Hindlimb muscle (tissue), 1 donor: ENCODE results near the gene SEMA3F. TPM values are rescaled to one million over a fixed set of nuclear protein-coding genes. Genes with fewer than 3 reads are reported as not detected.
"Not testable (repeated sequence)": the region's sequence is repeated elsewhere in the genome, so short reads cannot be mapped to it uniquely, and the experiment has no call there.

Experiments used
- DNase-seq: peaks from one replicate; pipeline ENCODE4 v3.0.0-alpha.2; 2013
- polyA plus RNA-seq: library from polyadenylated mRNA; unstranded; fragments of 120-200 nt; gene quantifications from one replicate; pipeline ENCODE4 v1.2.1, GENCODE V29; 2013; ENCODE audit not compliant: insufficient read length

SEMA3F gene
- polyA plus RNA-seq, 1 donor, result 13.0 TPM

DNA sequence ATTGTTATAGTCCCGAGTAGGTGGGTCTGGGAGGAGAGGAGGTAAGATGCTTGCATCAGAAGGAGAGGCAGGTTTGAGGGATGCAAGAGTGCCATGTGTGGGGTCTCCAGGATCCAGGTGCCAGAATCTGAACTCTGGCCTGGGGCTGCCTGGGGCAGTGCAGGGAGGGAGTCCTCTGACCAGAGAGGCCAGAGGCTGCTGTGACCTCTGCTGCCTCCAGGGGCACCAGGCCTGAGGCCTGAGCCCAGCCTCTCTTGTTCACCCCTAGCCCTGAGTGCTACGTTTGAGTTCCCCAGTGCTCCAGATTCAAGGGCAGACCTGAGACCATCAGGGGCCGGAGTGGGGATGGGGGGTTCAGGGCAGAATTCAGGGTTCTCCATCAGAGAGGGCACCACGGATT is 57.4 kb downstream of the SEMA3F start:
- no peak for DNase-seq

GRCh38 chr3:50212971-50213370 is 57.8 kb downstream of the SEMA3F start:
- no peak for DNase-seq

DNA sequence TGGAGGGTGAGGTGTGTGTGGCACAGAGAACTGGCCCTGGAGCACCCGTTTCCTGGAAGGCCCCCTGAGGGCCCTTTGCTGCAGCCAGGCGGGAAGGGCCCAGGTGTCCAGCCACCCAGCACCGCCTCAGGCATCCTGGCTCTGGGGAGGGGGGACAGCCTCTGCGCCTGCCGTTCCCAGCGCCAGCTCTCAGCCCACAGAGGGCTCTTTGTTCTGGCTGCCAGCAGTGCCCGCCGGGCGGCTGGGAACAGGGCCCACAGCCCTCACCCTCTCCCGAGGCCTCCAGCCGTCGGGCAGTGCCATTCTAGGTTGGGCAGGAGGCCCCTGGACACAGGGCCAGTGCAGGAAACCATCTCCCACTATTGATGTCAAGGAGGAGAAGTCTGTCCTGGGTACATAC is 58.2 kb downstream of the SEMA3F start:
- DNase-seq, result no peak

GRCh38 chr3:50214824-50215223 is 59.7 kb downstream of the SEMA3F start:
- no peak for DNase-seq

DNA sequence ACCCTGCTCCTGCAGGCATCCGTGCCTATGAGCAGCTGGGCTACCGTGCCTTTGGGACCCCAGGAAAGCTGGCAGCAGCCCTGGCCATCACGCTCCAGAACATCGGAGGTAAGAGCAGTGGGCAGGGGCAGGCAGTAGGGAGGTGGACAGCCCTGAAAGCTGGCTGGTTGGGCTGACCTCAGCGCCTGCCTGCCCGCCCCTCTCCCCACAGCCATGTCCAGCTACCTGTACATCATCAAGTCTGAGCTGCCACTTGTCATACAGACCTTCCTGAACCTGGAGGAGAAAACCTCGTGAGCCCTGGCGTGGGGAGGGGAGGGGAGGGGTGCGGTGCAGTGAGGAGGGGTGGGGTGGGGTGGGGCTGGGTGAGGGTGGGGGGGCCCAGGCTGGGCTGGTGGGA is 60.4 kb downstream of the SEMA3F start:
- no peak for DNase-seq

- DNase-seq, result no peak
Measured at GRCh38 chr3:50217681-50218080, 62.6 kb downstream of the SEMA3F start.

DNA sequence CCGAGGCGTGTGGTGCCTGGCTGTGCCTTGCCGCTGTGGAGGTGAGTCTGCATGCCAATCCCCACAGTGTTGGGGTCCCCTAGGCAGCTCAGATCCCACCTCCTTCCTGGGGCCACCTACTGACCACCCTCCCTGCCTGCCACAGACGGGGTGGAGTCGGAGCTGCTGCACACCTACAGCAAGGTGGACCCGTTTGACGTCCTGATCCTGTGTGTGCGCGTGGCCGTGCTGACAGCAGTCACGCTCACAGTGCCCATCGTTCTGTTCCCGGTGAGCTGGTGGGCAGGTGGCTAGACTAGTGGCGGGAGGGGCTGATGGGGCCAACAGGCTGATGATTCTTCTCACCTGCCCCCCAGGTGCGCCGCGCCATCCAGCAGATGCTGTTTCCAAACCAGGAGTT is 63.3 kb downstream of the SEMA3F start:
- no peak for DNase-seq

DNA sequence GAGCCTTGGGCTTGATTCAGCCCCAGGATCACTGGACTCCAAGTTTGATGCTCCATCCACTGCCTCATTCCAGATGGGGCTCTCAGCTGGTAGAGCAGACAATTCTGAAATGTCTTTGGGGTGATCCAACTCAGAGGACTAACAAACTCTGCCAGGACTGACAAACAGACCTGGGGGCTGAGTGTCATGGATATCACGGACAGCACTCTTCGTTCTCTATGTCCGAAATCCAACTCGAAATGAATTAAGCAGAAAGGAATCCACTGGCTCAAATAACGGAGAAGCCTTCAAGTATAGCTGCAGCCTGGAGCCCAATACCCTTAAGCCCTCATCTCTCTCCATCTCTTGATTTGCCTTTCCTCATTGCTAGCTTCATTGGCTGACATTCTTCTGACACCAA is 64.2 kb downstream of the SEMA3F start:
- no peak for DNase-seq

- DNase-seq, result no peak
Measured at GRCh38 chr3:50220109-50220508, 65.0 kb downstream of the SEMA3F start.

DNA sequence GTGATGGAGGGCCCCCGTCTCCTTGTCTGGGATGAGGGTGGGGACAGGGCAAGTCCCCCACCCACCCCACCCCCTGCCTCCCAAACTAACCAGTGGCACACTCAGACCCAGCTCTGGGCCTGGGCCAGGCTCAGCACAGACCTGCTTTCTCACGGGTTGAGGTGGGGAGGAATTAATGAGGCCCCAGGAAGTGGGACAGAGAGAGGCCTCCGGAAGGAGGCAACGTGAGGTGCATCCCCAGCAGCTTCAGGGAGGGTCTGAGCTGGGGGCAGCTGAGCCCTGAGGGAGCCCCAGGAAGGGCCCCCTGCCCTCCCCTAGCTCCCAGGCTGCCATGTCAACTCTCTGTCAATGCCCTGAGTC is 65.9 kb downstream of the SEMA3F start:
- DNase-seq, result no peak

GRCh38 chr3:50221411-50222168 is 66.5 kb downstream of the SEMA3F start:
- DNase-seq, result no peak

- no peak for DNase-seq
Measured at GRCh38 chr3:50222169-50222528, 67.0 kb downstream of the SEMA3F start.

- DNase-seq, result no peak
Measured at GRCh38 chr3:50224639-50225038, 69.5 kb downstream of the SEMA3F start.

GRCh38 chr3:50226888-50227389 is 71.8 kb downstream of the SEMA3F start:
- DNase-seq, result peak; percentile 58

DNA sequence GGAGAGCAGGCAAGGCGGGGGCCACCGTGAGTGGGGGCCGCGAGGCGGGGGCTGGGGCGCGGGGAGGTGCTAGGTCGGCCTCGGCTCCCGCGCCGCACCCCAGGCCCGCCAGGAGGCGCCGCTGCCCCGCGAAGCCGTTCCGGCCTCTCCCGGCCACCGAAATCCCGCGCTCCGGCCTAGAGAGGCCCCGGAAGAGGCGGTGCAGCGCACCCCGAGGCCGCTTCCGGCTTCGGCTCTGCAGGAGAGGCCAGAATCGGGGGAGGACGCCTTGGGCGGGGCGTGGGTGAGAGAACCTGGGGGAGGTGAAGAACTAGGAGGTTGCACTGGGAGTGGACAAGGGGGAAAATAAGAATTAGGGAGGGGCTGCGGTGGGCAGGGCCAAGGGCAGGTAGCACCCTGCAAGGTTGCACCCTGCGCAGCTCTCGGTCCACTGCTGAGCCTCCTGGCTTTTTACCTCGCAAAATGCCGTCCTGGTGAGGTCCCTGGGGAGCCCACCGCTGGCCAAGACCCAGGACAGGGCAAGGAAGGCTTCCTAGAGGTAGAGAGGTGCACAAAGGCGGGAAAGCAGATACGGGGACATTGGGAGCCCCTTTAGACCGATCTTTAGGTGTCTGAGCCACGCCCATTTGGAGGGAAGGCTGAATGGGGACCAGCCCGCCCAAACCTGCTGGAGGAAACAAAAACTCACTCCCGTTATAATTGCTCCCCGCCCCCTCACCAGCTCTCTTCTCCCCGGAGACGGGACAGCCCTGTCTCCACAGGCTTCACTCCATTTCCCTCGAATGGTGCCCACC is 72.5 kb downstream of the SEMA3F start:
- DNase-seq, result peak; percentile 93

GRCh38 chr3:50228184-50228763 is 73.2 kb downstream of the SEMA3F start:
- not testable (repeated sequence) for DNase-seq

DNA sequence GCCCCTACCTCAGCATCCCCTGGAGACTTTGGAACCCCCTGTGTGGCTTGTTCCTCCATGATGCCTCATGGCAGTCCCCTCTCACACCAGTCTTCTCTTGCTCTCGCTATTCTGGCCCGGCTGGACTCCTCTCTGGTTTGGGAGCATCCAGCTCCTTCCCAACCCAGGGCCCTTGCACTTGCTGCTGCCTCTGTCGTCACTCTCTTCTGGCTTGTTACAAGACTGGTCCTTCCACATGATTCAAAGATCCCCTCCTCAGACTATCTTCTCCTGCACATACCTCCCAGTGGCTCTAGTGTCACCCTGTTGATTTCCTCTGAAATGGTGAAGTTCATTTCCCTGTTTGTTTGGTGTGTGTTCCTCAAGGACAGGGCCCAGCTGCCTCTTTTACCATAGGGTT is 74.4 kb downstream of the SEMA3F start:
- DNase-seq, result no peak

- DNase-seq, result no peak
Measured at GRCh38 chr3:50230104-50230793, 75.1 kb downstream of the SEMA3F start.

DNA sequence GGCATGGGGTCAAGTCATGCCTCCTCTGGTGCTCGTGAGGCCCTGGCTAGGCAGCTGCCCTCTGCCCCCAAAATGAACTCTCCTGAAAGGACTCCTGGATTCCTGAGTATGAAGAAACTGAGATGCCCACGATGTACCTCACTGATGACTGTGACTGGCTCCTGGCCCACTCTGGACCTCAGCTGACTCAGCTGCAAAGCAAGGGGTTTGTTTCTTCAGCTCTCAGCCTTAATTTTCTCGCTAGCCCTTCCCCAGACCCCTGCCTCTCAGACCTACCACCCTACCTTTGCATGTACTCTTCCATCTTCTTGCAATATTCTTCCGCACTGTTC is 75.6 kb downstream of the SEMA3F start:
- no peak for DNase-seq

GRCh38 chr3:50231581-50231980 is 76.5 kb downstream of the SEMA3F start:
- DNase-seq, result no peak

DNA sequence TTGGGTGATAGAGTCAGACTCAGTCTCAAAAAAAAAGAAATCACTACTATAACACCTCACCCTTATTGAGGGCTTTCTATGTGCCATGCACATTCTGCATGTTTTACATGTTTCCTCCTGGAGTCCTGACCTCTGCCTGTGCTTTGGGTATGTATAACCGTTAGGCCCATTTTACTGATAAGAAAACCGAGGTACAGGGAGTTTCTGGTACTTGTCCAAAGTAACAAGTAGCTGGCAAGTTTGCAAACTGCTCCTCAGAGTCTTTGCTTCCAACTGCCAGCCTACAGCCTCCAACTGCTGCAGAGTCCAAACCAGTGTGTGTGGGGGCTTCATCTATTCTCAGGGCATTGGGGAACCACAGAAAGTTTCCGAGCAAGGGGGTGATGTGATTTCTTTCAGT is 77.2 kb downstream of the SEMA3F start:
- no peak for DNase-seq

DNA sequence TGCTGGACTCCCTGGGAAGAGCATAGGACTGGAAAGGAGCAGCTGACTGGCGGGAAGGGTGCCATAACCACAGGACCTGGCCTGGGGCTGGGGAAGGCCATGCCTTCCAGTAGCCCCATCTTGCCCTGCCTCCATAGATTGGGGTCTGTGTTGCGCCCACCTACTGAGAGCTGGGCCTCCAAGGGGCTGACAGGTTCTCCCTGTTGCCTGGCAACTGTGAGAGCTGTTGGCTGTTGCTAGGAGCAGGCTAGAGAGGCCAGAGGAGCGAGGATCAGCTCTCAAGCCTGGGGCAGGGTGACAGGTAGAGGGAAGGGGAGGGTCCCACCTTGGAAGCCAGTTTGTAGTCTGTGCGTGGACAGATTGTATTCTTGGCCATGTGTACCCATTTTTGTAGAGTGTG is 78.1 kb downstream of the SEMA3F start:
- DNase-seq, result no peak
